Activated CD8-positive, alpha-beta memory T cell treated with anti-CD3 and anti-CD28 coated beads, Interleukin-2, amount 50 U/mL, for 1 hour (primary cell): ENCODE data around the gene KCNQ1.

Experiments used
- DNase-seq: peaks from one replicate; pipeline ENCODE4 v3.0.0-alpha.2; 2020; ENCODE audit errors: extremely low read depth

Gene KCNQ1

DNA sequence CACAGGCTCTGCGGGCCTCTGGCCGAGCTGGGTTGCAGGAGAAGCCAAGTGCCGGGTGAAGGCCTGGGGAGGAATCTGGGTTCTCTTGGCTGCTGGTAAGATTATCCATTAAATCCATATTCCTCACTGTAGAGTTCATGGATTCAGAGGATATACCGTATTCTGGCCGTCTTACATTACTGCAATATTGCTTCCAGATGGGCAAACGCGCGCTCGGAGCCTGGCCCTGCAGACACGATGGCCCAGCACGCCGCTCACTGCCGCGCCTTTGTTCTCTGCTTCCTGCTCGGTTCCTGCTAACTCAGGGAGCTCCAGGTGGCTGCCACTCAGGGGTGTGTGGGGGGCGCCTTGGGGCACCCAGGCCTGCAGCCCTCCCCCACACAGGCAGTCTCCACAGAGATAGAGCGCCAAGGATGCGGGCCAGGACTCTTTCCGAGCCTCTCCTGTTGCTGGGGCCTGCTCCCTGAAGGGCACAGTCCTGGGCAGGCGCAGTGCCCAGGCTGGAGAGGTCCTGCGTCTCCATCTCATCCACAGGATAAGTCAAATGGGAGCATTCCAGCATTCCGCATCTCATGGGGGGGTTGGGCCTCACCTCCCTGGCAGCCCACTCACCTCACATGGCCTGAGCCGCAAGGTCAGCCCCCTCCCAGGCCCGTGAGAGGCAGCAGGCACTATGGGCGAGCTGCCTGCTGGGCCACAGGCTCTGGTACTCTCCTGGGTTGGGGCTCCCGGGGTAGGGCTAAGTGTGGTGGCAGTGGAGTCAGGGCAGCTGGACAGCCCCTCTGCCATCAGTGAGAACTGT is 269.1 kb downstream of the KCNQ1 start:
- no peak for DNase-seq

DNA sequence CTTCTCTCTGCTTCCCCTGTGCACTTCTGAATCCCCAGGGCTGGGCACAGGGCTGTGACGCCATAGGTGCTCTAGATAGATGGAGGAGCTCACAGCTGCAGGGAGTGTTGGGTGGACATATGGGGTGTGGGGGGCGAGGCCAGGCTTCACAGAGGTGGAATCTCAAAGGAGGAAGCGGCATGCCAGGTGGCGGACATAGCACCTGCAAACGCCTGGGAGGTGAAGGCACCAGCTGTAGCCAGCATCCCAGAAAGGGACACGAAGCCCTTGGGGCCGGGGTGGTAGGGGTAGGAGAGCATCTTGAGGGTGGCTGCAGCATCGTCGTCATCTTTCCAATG is 269.6 kb downstream of the KCNQ1 start:
- no peak for DNase-seq

DNA sequence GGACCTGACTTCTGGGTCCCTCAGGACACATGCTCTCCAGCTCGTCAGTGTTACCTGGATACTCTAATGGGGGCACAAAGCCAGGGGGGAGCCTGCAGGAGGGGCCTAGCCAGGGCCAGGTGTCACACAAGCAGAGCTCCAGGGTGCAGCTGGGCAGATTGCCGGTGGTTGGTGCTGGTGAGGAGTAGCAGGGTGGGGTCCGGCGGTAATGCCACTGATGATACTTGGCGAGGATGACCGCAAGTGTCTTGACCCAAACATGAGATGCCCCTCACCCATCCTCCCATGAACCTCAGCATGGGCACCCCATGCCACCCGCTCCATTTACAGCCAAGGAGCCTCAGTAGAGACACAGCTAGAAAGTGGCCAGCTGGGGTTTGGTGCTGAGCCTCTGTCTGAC is 270.1 kb downstream of the KCNQ1 start:
- no peak for DNase-seq

DNA sequence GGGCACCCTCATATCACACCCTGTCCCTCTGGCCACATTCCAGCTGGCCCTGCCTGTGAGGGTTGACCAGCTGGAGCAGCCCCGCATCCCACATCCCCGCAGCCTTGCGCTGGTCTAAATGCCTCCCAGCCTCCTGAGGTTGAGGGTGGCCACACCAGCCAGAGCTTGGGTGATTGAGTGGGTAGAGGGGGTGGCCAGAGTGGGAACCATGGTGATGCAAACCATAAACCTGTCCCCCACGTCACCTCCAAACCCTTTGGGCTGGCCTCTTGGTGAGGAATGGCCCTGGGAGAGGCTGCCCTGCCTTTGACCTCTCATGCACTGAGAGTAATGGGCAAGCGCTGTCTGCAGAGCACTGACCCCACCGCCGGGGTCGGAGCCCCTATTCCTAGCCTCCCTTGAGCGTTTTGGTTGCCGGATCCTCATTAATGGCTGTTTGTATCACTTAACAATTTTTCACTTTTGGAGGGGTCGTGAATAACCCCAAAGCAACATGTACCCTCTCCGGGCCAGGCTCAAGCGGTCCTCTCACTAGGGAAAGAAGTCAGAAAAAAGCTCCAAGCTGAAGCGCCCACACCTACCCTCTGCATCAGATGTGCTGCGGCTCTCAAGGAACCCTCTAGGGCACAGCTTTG is 271.0 kb downstream of the KCNQ1 start:
- DNase-seq = no peak

DNA sequence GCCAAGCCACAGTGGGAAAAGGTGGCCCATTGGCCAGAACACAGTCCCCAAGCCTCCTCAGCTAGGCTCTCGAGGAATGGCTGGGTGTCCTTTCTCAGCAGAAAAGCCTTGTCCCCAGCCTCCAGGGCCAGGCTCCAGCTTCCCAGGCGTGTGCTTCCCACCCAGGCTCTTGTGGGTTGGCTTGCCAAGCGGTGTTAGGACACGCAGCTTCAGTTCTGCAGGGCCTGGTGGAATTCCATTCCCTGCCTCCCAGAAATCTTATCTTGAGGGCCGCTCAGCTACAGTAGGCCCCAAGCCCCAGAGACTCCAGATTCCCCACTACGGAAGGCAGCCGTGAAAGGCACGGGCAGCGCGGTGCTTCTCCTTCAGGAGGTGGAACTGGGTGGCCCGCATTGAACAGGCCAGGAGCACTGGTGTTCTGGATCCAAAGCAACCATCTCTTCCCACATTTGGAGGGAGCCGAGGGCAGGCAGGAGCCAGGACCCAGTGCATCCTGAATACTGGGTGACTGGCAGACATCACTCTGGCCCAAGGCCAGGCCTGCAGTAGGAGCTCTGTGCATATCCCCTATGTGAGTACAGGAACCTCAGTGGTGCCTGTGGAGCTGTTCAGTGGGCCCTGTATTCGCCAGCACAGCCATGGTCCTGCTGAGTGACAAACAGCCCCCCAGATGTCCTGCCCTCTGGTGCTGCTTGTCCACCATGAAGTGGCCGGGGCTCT is 271.7 kb downstream of the KCNQ1 start:
- DNase-seq = no peak

DNA sequence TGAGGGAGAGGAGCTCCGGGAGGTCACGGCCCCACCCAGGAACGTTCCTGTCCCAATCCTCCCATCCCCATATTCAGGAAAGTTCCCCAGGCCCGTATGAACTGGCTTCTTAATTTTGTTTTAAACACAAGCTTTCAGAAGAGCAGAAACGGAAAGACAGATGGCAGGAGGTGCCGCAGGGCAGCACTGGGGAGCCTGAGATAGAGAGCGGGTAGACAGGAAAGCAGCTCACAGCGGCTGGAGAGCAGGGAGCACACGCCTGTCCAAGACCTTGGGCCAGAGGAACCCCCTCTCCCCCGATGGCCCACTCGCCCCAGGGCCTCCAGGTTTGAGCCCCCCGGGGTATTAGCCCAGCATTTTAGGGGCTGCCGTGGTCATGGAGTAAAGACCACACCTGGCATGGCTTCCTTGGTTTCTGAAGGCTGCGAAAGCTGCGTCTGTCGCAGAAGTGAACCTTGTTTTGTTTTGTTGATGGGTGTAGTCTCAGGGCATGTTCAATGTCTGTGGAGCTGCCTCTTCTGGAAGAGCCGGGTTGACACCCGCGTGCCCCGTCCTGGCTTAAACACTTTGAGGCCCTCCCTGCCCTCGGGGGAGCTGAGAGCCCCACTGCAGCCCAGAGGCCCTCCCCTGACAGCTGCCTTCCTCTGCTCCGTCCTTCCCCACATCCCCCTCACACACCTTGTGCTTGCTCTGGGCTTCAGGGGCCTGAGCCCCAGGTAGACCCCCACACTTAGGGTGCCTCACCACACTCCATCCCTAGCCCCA is 272.9 kb downstream of the KCNQ1 start:
- DNase-seq = no peak

DNA sequence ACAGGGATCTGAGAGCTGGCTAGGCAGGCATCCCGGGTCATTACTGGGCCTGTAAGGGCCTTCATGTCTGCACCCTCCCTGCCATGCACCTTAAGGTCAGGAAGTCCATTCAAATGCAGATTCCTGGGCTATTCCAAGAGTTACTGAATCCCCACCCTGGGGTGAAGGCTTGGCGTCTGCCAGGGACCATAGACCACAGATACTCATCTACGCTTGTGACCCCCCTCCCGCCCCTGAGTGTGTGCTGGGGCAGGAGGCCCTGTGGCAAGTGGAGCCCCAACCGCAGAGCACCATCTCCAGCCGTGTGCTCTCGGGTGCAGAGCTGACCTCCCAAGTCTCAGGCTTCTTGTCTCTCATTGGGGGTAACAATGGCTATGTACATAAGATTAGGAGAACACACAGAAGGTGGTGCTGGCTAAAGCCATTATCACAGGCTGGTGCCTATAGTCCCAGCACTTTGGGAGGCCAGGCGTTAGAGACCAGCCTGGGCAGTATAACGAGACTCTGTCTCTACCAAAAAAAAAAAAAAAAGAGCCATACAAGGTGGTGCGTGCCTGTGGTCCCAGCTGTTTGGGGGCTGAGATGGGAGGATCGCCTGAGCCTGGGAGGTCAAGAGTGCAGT is 274.1 kb downstream of the KCNQ1 start:
- DNase-seq = no peak

DNA sequence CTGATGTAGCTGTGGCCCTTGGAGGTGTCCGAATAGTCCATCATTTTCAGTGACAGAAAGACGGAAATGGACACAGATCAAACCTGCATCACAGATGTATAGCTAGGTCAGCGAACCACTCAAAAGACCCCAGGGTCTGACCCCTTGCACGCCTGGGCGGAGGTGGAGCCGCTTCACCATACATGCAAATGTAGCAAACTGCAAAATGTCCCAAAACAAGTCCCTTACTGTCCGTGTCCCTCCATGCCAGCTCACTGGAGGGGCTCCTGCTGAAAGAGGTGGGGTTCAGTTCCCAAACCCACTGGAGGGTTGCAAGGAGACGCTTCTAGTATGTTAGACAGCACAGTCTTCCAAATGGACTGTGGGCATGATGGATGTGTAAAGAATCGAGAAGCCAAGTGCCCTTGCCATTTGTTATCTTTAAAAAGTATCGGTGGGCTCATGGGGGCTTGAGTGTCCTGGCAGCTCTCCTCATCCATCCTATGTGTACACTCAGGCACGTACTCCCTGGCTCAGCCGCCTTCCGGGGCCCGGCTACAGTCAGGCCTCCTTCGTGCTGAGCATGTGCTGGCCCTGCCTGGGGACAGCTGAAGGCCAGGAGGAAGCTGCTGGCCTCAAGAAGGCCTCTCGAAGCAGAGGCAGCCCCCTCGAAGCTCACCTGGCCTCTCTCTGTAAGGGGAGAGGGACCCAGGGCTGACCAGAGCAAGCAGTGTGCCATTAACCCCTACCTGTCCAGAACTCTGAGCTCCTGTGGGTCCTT is 275.2 kb downstream of the KCNQ1 start:
- no peak for DNase-seq

DNA sequence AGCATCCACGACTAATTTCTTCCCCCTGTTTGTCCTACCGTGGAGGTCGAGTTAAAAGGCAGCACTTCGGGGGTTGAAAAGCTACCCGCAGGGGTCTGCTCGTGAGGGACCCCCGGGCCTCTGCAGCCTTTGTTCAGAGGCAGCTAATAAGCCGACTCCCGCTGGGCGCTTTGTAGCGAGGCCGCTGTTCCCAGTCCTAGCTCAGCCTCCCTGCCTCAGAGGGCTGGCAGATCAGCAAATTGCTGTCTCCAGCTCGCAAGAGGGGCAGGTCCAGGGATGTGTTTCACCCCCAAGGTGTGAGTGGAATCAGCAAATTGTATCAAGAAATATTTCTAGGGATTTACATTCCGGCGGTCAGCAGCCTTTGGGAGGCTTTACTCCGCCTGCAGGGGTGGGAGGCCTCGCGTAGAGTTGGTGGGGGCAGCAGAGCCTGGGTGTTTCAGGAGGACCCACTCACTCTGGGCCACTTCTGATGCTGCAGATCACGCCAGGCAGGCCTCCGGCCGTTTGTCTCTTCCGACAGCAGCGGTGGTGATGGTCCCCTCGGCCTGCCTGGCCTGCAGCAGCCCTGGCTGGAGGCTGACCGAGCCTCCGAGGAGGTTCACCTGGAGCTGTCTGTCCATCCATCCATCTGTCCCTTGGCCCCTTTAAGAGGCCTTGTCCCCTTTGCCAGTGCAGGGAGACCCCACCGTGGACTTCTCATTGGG is 276.6 kb downstream of the KCNQ1 start:
- no peak for DNase-seq

DNA sequence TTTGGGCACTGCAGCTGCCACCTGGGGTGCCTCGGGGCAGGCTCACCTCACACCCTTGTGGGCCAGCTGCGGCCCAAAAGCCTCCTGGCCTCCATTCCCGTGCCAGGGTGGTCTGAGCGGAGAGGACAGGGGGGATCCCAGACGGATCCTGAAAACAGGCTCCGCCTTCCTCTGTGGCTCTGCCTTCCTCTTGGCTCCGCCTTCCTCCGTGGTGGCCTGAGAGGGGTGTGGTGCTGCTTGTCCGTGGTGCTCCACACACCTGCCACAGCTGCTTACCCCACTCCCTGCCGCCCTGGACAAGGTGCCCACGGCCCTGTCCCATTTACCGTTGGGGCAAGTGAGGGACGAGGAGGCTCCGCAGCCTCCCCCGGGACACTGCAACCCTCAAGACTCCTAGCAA is 278.1 kb downstream of the KCNQ1 start:
- DNase-seq = no peak

DNA sequence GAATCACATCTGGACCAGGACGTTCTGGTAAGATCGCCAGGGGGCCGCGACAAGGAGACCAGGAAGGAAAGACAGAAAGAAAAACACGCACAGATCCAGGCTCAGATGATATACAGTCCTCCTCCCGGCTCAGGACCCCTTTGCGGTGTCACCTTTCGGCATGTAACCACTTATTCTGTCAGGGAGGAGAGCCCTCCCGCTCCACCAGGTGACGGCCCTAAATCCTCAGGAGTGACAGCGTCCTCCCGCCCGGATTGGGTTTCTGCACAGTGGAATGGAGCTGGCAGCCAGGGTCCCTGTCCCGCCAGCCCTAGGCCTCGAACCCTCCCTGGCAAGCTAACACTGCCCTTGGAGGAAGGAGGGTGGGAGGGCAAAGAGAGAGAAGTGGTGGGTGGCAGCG is 279.3 kb downstream of the KCNQ1 start:
- DNase-seq = no peak

DNA sequence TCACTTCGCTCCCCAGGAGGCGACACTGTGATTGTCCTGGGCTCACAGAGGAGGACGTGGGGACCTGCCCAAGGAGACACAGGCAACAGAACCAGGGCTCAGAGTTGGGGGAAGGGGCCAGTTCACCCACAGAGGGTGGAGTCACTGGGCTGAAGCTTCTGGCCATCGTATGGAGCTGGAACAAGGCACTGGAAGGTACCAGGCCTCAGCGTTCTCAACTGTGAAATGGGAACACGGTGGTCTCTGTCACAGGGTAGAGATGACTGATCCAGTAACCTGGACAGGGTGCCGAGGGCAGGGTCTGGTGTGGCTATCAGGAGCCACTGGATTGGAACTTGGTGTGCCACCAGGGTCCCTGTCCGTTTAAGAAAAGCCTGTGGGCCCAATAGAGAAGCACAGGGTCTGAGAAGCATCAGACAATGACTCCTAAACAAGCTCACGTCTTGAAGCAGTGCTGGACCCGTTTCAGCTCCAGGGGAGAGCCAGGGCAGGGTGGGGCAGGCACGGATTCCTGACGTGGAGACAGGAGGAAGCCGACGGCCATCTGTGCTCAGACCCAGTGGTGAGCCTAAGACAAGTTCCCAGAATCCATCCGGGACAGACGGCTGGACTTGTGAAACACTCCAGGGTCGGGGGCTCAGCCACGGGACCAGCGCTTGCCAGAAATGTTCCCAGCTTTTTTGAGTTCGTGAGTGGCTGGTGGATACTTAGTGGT is 280.0 kb downstream of the KCNQ1 start:
- no peak for DNase-seq

DNA sequence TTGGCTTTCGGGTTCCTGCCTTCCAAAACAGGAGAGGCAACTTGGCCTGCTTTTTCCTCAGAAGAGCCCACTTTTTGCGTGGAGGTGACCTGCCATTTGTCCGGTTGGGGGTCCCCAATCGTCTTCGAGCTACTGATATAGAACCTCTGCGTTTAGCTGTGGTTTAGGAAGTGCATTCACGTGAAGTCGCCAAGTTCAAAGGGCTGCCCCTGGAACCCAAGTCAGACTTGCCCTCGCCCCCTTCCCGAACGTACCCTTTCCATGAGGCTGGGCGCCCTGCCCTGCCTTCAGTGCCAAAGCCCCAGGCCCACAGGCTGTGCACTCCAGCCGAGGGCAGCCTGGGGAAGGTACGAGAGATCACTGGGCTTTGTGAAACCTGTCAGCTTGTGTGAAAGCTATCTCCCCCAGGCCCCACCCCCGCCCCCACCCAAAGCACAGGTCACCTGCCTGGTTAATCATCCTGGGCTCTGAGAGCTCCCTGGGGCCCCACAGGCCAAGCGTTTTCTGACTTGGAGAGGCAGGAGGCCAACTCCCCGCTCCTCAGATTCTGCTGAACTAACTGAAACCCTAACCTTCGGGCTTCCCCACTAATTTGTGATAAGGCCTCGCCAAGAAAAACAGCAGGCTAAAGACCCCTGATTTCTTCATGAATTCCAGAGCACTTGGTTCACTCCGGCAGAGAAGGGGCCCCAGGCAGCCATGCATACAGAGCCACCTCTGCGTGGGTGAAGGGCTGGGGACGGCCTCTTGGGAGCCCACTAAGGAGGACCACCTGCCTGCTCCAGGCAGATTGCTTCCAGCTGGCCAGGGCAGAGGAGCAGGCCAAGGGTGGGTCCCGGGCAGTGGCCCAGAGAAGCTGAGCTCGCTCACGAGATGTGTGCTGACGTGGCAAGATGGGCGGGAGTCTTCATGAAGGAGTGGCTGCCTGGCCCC is 280.8 kb downstream of the KCNQ1 start:
- DNase-seq = no peak

DNA sequence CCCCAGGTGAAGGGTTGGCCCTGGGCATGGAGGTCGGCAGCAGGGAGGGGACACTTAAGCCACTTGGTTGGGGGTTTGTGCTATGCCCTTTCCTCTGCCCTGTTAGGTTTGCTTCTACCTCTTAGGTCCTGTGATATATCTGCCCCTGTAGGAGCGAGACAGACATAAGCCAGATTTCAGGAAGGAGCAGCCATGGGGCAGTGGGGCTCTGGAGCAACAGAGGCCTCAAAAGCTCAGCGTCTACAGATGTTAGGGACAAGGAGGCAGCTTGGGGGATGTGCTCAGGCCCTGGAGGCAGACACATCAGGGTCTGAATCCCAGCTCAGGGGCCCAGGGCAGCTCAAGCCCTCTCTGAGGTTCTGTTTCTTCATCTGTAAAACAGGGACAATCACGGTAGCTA is 282.2 kb downstream of the KCNQ1 start:
- DNase-seq = no peak

DNA sequence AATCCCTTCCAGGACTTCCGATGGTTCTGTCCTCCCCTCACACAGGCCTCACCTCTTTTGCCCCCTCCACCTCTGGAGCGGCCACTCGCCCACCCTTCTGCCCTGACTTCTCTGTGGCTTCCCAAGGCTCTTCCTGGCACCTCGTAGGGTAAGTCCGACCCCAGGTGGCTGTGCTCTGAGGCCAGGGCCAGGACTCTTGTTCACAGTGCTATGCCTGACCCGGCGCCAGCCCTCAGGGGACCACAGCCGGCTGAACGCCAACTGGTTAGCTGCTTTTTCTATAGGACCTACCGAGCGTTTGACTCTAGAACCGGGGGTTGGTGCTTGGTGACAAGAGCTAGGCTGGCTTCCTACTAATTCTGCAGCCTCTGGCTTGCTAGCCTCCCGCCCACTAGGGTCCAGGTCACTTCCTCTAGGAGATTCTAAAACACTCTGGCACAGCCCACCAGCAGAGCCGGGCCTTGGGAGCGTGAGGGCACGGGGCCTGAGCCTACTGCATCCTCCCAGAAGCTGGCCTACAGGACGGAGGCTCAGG is 283.4 kb downstream of the KCNQ1 start:
- DNase-seq = no peak

DNA sequence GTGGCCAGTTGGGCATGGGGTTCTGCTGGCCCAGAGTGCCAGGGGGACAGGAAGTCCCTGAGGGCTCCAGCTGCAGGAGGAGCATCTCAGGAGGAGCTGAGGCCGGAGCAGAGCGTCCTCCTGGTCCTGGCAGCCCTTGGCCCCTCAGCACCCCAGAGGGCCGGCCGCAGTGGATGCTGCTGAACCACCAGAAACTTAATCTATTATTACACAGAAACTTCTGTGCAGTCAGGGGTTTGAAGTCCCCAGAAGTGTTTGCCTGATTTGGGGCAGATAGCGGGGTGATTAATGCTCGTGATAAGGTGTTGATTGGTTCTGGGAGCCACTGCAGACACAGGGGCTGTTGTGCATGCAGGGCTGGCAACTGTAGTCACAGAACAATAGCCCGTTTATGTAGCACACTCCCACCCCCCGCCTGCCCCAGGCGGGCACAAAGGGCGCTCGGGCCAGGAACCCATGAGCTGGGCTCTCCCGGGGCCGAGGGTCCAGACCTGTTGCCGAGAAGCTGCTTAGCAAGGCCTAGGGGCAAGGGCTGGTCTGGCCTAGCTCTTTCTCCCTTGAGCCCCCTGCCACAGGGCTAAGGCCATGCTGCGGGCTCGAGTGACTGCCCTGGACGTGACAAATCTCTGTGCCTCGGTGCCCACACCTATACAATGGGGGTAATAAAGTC is 284.0 kb downstream of the KCNQ1 start:
- DNase-seq = no peak

DNA sequence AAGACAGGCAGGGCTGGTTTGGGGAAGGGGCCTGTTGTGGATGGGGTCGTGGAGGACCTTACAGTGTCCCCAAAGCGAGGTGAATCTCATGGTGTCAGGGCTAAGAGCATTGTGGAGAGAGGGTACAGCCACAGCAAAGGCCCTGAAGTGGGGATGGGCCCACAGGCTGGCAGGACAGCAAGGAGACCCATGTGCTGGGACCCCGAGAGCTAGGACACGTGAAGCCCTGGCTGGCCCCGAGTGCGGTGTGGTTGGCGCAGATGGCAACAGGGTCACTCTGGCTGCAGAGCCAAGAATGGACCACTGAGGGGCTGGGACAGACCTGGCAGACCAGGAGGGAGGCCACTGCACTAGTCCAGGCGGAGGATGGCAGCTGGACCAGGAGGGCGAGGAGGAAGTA is 285.0 kb downstream of the KCNQ1 start:
- DNase-seq = no peak
